Effector memory CD8-positive, alpha-beta T cell (primary cell): ENCODE measurements around the gene TRAF4.

Experiments
- ATAC-seq: fragments of 150-1000 bp; cut with Tn5 transposase; replicated peaks from 2 replicates; pipeline ENCODE4 v1.10.0; 2021; ENCODE audit warnings: mild to moderate bottlenecking, moderate library complexity
- DNase-seq, 3 experiments: peaks; one replicate each; pipeline ENCODE4 v3.0.0; 2021
- H3K27ac Mint-ChIP-seq, 2 donors: one replicate each; pipeline ENCODE4 v1.8.0; 2022; ENCODE audit warnings: mild to moderate bottlenecking in 2 of 2, mixed read lengths in 2 of 2, moderate library complexity in 2 of 2
- H3K27me3 Mint-ChIP-seq, 2 donors: one replicate each; pipeline ENCODE4 v1.8.0; 2022; ENCODE audit warnings: mixed read lengths in 2 of 2
- H3K36me3 Mint-ChIP-seq: one replicate; pipeline ENCODE4 v1.8.0; 2022; ENCODE audit warnings: mild to moderate bottlenecking, moderate library complexity, mixed read lengths; ENCODE audit not compliant: insufficient read depth
- H3K4me1 Mint-ChIP-seq, 2 donors: one replicate each; pipeline ENCODE4 v1.8.0; 2022; ENCODE audit warnings: low read depth in 2 of 2, mixed read lengths in 2 of 2
- H3K4me3 Mint-ChIP-seq, 2 donors: one replicate each; pipeline ENCODE4 v1.8.0; 2022; ENCODE audit warnings: mild to moderate bottlenecking in 2 of 2, mixed read lengths in 2 of 2, moderate library complexity in 2 of 2
- H3K9me3 Mint-ChIP-seq, 2 donors: one replicate each; pipeline ENCODE4 v1.8.0; 2022; ENCODE audit warnings: mixed read lengths in 2 of 2
- total RNA-seq, 9 experiments: gene quantifications; one replicate each; lab custom pipeline; 2026; lab: John Stamatoyannopoulos, UW

The TRAF4 gene, protein sequence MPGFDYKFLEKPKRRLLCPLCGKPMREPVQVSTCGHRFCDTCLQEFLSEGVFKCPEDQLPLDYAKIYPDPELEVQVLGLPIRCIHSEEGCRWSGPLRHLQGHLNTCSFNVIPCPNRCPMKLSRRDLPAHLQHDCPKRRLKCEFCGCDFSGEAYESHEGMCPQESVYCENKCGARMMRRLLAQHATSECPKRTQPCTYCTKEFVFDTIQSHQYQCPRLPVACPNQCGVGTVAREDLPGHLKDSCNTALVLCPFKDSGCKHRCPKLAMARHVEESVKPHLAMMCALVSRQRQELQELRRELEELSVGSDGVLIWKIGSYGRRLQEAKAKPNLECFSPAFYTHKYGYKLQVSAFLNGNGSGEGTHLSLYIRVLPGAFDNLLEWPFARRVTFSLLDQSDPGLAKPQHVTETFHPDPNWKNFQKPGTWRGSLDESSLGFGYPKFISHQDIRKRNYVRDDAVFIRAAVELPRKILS
- 25.2 to 254 (median 159) reads per million in 9 experiments for total RNA-seq

GRCh38 chr17:28743243-28744103, at the start of gene TRAF4:
Gene TRAF4, plus strand, starts transcription at chr17:28744011. Its CDS starts 102 bp downstream, at chr17:28744113.
- Mint-ChIP-seq H3K9me3 (no peaks in the 10 kb centered on the region), H3K27me3 (no peaks in the 10 kb centered on the region), H3K4me1 (peaks cover 12 to 13% of the 10 kb centered on the region in 2 donors), H3K4me3 (peak within 1 kb of the TSS; percentile 80), H3K36me3 (peaks cover 38% of the 10 kb centered on the region), H3K27ac (peak within 1 kb of the TSS; percentile 82 to 92)
- ATAC-seq: peak; percentile 90
- DNase-seq: peak; percentile 59 to 64 (median 63)

- Mint-ChIP-seq H3K27me3 (no peaks in the 10 kb centered on the region), H3K27ac (no peak overlapping the region), H3K36me3 (peaks cover 77% of the 10 kb centered on the region), H3K4me1 (no peaks in the 10 kb centered on the region), H3K9me3 (no peaks in the 10 kb centered on the region), H3K4me3 (no peak overlapping the region)
- DNase-seq: no peak
- no peak for ATAC-seq
Observed at GRCh38 chr17:28698253-28698941, 45.4 kb upstream of the TRAF4 start.

GRCh38 chr17:28700278-28700677, 43.5 kb upstream of the TRAF4 start:
- no peaks in the 10 kb centered on the region for H3K27me3 Mint-ChIP-seq
- H3K27ac Mint-ChIP-seq: peak overlapping the region in 1 of 2 donors; percentile 47
- ATAC-seq (no peak), DNase-seq (no peak)
- peaks cover 59% of the 10 kb centered on the region for H3K36me3 Mint-ChIP-seq
- H3K4me1 Mint-ChIP-seq: peaks cover 0 to 3% of the 10 kb centered on the region in 2 donors
- H3K9me3 Mint-ChIP-seq: no peaks in the 10 kb centered on the region
- no peak overlapping the region for H3K4me3 Mint-ChIP-seq

- Mint-ChIP-seq H3K36me3 (peaks cover 56% of the 10 kb centered on the region), H3K9me3 (no peaks in the 10 kb centered on the region), H3K4me1 (peaks cover 0 to 3% of the 10 kb centered on the region in 2 donors), H3K27me3 (no peaks in the 10 kb centered on the region), H3K27ac (peak overlapping the region in 1 of 2 donors; percentile 47), H3K4me3 (no peak overlapping the region)
- ATAC-seq (no peak), DNase-seq (no peak)
Observed at GRCh38 chr17:28700830-28701492, 42.9 kb upstream of the TRAF4 start.

DNA sequence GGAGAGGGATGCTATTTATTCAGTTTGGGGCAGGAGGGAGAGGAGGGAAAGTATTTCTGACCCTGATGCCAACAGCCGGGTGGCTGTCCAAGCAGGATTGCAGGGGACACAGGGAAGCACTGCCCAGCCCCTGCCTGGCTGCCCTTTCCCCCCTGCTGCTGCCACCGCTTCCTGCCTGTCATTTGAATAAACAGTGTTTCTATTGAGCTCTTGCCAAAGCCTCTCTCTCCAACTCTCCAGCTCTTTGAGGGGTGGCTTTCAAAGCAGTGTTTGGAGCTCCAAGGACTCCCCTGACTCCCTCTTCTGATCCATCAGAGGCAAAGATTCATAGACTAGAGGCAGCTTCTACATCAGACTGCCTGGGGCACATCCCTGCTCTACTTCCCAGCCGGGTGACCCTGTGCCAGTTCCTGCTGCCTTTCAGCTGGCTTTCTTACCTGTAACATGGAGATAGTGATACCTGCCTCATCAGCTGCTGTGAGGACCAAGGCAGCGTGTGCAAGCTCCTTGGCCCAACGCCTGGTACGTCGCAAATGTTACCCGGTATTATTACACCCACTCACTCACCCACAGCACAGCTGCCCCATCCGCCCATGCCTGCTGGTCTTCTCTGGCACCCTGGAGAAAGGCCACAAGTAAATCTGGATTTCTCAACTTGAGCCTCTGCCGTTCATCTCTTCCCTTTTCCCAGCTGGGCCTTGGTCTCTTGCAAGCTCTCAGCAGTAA, 41.6 kb upstream of the TRAF4 start:
- H3K27ac Mint-ChIP-seq: peak overlapping the region; percentile 25 to 72
- DNase-seq: no peak
- peaks cover 44% of the 10 kb centered on the region for H3K36me3 Mint-ChIP-seq
- H3K9me3 Mint-ChIP-seq: no peaks in the 10 kb centered on the region
- H3K27me3 Mint-ChIP-seq: no peaks in the 10 kb centered on the region
- ATAC-seq: no peak
- H3K4me3 Mint-ChIP-seq: no peak overlapping the region
- H3K4me1 Mint-ChIP-seq: peaks cover 0 to 4% of the 10 kb centered on the region in 2 donors

GRCh38 chr17:28702752-28703150, 41.1 kb upstream of the TRAF4 start:
- Mint-ChIP-seq H3K27me3 (no peaks in the 10 kb centered on the region), H3K27ac (peak overlapping the region; percentile 25 to 72), H3K36me3 (peaks cover 43% of the 10 kb centered on the region), H3K4me3 (no peak overlapping the region), H3K4me1 (peaks cover 0 to 4% of the 10 kb centered on the region in 2 donors), H3K9me3 (no peaks in the 10 kb centered on the region)
- DNase-seq (no peak), ATAC-seq (no peak)

- peak overlapping the region in 1 of 2 donors; percentile 73 for H3K27ac Mint-ChIP-seq
- no peak for DNase-seq
- H3K9me3 Mint-ChIP-seq: no peaks in the 10 kb centered on the region
- peaks cover 39% of the 10 kb centered on the region for H3K36me3 Mint-ChIP-seq
- H3K4me1 Mint-ChIP-seq: peaks cover 0 to 4% of the 10 kb centered on the region in 2 donors
- H3K4me3 Mint-ChIP-seq: no peak overlapping the region
- H3K27me3 Mint-ChIP-seq: no peaks in the 10 kb centered on the region
- no peak for ATAC-seq
Observed at GRCh38 chr17:28703552-28704218, 40.1 kb upstream of the TRAF4 start.

DNA sequence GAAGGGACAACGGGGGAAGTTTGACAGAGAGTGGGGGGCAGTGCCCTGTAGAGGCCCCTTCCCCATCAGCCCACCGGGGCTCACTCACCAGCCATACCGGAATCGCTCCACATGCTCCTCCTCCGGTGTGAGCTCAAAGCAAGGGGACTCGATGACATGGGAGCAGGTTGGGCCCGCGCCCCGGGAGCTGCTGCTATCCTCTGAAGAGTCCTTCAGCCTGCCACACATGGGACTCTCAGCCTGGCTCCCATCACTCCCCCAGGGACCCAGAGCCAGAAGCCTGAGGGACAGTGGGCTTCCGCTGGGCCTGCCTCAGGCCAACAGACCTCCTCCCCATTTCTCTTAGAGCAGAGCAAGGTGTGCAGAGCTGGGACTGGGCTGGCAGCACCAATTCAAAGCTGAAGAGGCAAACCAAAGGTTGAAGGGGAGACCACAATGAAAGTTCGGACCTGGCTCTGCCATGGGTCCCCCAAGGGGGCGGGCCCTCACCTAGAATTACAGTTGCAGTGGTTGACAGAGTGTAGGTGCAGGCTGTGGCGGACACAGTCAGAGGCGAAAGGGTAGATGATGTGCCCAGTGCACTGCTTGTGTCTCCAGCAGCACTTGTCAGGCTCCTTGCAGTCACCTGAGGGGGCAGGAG, 39.5 kb upstream of the TRAF4 start:
- peaks cover 40% of the 10 kb centered on the region for H3K36me3 Mint-ChIP-seq
- no peak overlapping the region for H3K4me3 Mint-ChIP-seq
- no peaks in the 10 kb centered on the region for H3K9me3 Mint-ChIP-seq
- no peaks in the 10 kb centered on the region for H3K27me3 Mint-ChIP-seq
- DNase-seq (no peak), ATAC-seq (no peak)
- peaks cover 0 to 4% of the 10 kb centered on the region in 2 donors for H3K4me1 Mint-ChIP-seq
- peak overlapping the region in 1 of 2 donors; percentile 73 for H3K27ac Mint-ChIP-seq

DNA sequence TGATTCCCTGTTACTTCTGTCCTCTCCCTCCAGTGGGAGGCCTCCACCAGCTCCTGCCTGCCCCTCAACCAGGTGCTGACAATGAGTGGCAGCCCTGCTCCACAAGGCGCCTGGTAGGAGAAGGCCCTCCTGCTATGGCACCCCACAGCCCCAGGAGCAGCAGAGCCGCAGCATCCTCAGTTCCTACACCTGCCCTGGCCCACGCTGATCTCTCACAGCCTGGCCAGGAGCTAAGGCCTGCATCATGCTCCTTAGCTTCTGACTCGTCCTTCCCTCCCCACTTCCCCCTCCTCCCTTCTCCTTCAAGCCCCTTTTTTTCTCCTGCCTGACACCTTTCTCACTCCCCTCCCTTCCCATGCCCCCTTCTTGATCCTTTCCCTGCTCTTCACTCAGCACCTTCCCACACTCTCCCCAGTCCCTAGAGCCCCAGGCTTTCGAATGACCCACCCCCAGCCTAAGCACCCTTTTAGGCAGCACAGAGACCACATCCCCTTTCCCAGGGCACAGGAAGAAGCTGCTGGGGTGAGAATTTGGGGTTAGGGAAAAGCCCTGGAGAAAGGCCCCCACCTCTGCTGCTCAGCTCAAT, 38.6 kb upstream of the TRAF4 start:
- H3K4me3 Mint-ChIP-seq: no peak overlapping the region
- ATAC-seq (no peak), DNase-seq (no peak)
- no peaks in the 10 kb centered on the region for H3K27me3 Mint-ChIP-seq
- H3K9me3 Mint-ChIP-seq: no peaks in the 10 kb centered on the region
- peaks cover 0 to 4% of the 10 kb centered on the region in 2 donors for H3K4me1 Mint-ChIP-seq
- H3K36me3 Mint-ChIP-seq: peaks cover 36% of the 10 kb centered on the region
- peak overlapping the region; percentile 62 to 71 for H3K27ac Mint-ChIP-seq

- Mint-ChIP-seq H3K4me3 (no peak overlapping the region), H3K36me3 (peaks cover 29% of the 10 kb centered on the region), H3K4me1 (peaks cover 0 to 7% of the 10 kb centered on the region in 2 donors), H3K9me3 (no peaks in the 10 kb centered on the region), H3K27ac (peak overlapping the region; percentile 62 to 71), H3K27me3 (no peaks in the 10 kb centered on the region)
- DNase-seq: no peak
- no peak for ATAC-seq
Observed at GRCh38 chr17:28705728-28706334, 38.0 kb upstream of the TRAF4 start.
